HL-60/S4 (cell line): ENCODE measurements around the gene ZNF628.
"Not testable (repeated sequence)": the region's sequence is repeated elsewhere in the genome, so short reads cannot be mapped to it uniquely, and the experiment has no call there.

Experiments
- in situ Hi-C: fragments of 300-500 bp; cut with MboI; formaldehyde crosslinking; loops from 2 replicates; pipeline ENCODE4 v1.14.3; 2022; ENCODE audit warnings: low sequenced_read_pairs

The ZNF628 gene

GRCh38 chr19:55476100-55476775 is at the start of gene ZNF628:
Gene ZNF628 (plus strand): TSS chr19:55476617. CDS start chr19:55479911, 3,294 bp downstream.
- in situ Hi-C loops = no loop called here

GRCh38 chr19:55431183-55431582 is 45.2 kb upstream of the ZNF628 start:
- in situ Hi-C loops = no loop called here

GRCh38 chr19:55432241-55432959 is 44.0 kb upstream of the ZNF628 start:
- in situ Hi-C loops = no loop called here

GRCh38 chr19:55433292-55433691 is 43.1 kb upstream of the ZNF628 start:
- in situ Hi-C loops = no loop called here

- in situ Hi-C loops = no loop called here
Observed at GRCh38 chr19:55434356-55434919, 42.0 kb upstream of the ZNF628 start.

GRCh38 chr19:55435020-55435419 is 41.4 kb upstream of the ZNF628 start:
- in situ Hi-C loops = no loop called here

- in situ Hi-C loops = no loop called here
Observed at GRCh38 chr19:55436847-55437246, 39.6 kb upstream of the ZNF628 start.

- in situ Hi-C loops = no loop called here
Observed at GRCh38 chr19:55437410-55437809, 39.0 kb upstream of the ZNF628 start.

GRCh38 chr19:55439052-55439451 is 37.4 kb upstream of the ZNF628 start:
- in situ Hi-C loops = no loop called here

- in situ Hi-C loops = no loop called here
Observed at GRCh38 chr19:55440411-55441105, 35.9 kb upstream of the ZNF628 start.

GRCh38 chr19:55441319-55441691 is 35.1 kb upstream of the ZNF628 start:
- in situ Hi-C loops = no loop called here

- in situ Hi-C loops = no loop called here
Observed at GRCh38 chr19:55441692-55442321, 34.6 kb upstream of the ZNF628 start.

GRCh38 chr19:55442372-55442961 is 34.0 kb upstream of the ZNF628 start:
- in situ Hi-C loops = no loop called here

GRCh38 chr19:55443045-55443823 is 33.2 kb upstream of the ZNF628 start, which contains the start of gene SHISA7:
Gene SHISA7 (minus strand): TSS chr19:55443300. CDS start chr19:55442863, 437 bp downstream.
- in situ Hi-C loops = no loop called here

- in situ Hi-C loops = no loop called here
Observed at GRCh38 chr19:55443824-55444480, 32.5 kb upstream of the ZNF628 start.

- in situ Hi-C loops = no loop called here
Observed at GRCh38 chr19:55444646-55445045, 31.8 kb upstream of the ZNF628 start.

GRCh38 chr19:55446060-55446459 is 30.4 kb upstream of the ZNF628 start:
- in situ Hi-C loops = no loop called here

- in situ Hi-C loops = no loop called here
Observed at GRCh38 chr19:55447421-55448174, 28.8 kb upstream of the ZNF628 start.

- in situ Hi-C loops = not testable (repeated sequence)
Observed at GRCh38 chr19:55448175-55448490, 28.3 kb upstream of the ZNF628 start.
